ENCODE measurements around the gene MADD. TPM values are rescaled to one million over a fixed set of nuclear protein-coding genes. Genes with fewer than 3 reads are reported as not detected.

MADD gene
- total and polyA plus RNA-seq, 10 of the 15 experiments (the other 5 are each of a cell fraction or from before 2014, with no cell fraction given) = 0.47 to 35.4 (median 17.6) TPM

- TF ChIP-seq RCOR1 (conservative IDR thresholded peaks at IDR 0.05; ENCODE audit: low read depth, low read length) (no peak), ZNF592 (IDR thresholded peaks at IDR 0.05) (no peak), RELB (IDR thresholded peaks at IDR 0.05; ENCODE audit: low read depth) (no peak)
- CTCF ChIA-PET = interaction anchor here (0.6 to 1.4 kb wide), 2 partner anchors 54 to 170 kb away, joined by 3 read pairs; no protein-coding TSS in a partner anchor
- no peaks in the 10 kb centered on the region for H4K20me1 ChIP-seq (ENCODE audit: control insufficient read depth, insufficient read depth)
- POLR2A ChIA-PET = no interaction called here
- 54% methylated on average over 24 of the region's 24 CpGs for WGBS (ENCODE audit: insufficient coverage, insufficient replicate concordance, low lambda C conversion rate, missing lambda C conversion rate)
- H3K4me3 ChIP-seq = no peak overlapping the region
- DNase-seq (ENCODE audit: low read depth, low spot score) = no peak
- no peak for ATAC-seq
- no peaks in the 10 kb centered on the region; a peak in 1 of 4 replicates for H3K27me3 ChIP-seq (replicated peaks in 1 of 2; ENCODE audit: control insufficient read depth in 2 of 2, insufficient read depth in 2 of 2, low read length in 1 of 2)
- H3K4me1 ChIP-seq (ENCODE audit: control insufficient read depth, insufficient read depth, low read length) = no peaks in the 10 kb centered on the region
- no peak overlapping the region for H2AFZ ChIP-seq (ENCODE audit: control insufficient read depth, low read depth, low read length)
- in situ Hi-C loops (cut with MboI) (no loop called here), intact Hi-C loops (cut with micrococcal nuclease; ENCODE audit: unreplicated experiment) (loop anchor here (5.0 kb wide), 1 partner anchor 171 kb away; the partner anchor contains the start of gene ARFGAP2)
- no peaks in the 10 kb centered on the region for H3K9me3 ChIP-seq (replicated peaks; ENCODE audit: control insufficient read depth, insufficient read depth, low read length)
- SMC1A ChIA-PET (ENCODE audit: uncharacterized antibody, unreplicated experiment) = interaction anchor here (1.0 kb wide), 1 partner anchor 18 kb away, joined by 3 read pairs; no protein-coding TSS in a partner anchor
- RAD21 ChIA-PET (ENCODE audit: unreplicated experiment) = no interaction called here
- H3K27ac ChIP-seq (ENCODE audit: control insufficient read depth, insufficient read depth) = no peak overlapping the region
- no TSS peak for BruUV-seq (replicated peaks)
- H3K79me2 ChIP-seq (ENCODE audit: control insufficient read depth, insufficient read depth, low read length) = no peaks in the 10 kb centered on the region
- no peaks in the 10 kb centered on the region for H3K36me3 ChIP-seq (ENCODE audit: control insufficient read depth in 2 of 2, insufficient read depth in 2 of 2, low read length in 1 of 2)
- no peak overlapping the region for H3K9ac ChIP-seq (ENCODE audit: control insufficient read depth, insufficient read depth, low read length)
- no peak for FAIRE-seq
- H3K4me2 ChIP-seq (ENCODE audit: control insufficient read depth, insufficient read depth) = no peak overlapping the region
Measured at GRCh38 chr11:47348131-47348802, 78.3 kb downstream of the MADD start.

All from GM12878 (cell line).